GM12874 (cell line): ENCODE results near the gene LRTM1.

Experiments used
- CTCF ChIP-seq: IDR thresholded peaks from 2 replicates; pipeline ENCODE4 v1.5.1; 2011; ENCODE audit warnings: low read depth, mild to moderate bottlenecking, control low read depth, low read length, moderate library complexity; ENCODE audit not compliant: insufficient read depth

LRTM1 gene

GRCh38 chr3:54940971-54941370 lies 13.1 kb upstream of the LRTM1 start:
- no peak for TF ChIP-seq CTCF

GRCh38 chr3:54939557-54940300 lies 11.9 kb upstream of the LRTM1 start:
- no peak for TF ChIP-seq CTCF

GRCh38 chr3:54936561-54936960 lies 8.7 kb upstream of the LRTM1 start:
- no peak for TF ChIP-seq CTCF

- no peak for TF ChIP-seq CTCF
Observed at GRCh38 chr3:54935869-54936268, 8.0 kb upstream of the LRTM1 start.

- no peak for TF ChIP-seq CTCF
Observed at GRCh38 chr3:54932606-54933005, 4.7 kb upstream of the LRTM1 start.

GRCh38 chr3:54931182-54931581 lies 3.3 kb upstream of the LRTM1 start:
- TF ChIP-seq CTCF = no peak

- no peak for TF ChIP-seq CTCF
Observed at GRCh38 chr3:54918516-54918915, 9.3 kb downstream of the LRTM1 start.

GRCh38 chr3:54917862-54918261 lies 10.0 kb downstream of the LRTM1 start:
- no peak for TF ChIP-seq CTCF
